GM18909 (cell line): ENCODE data around the gene HAGHL.
"Not testable (repeated sequence)": the region's sequence is repeated elsewhere in the genome, so short reads cannot be mapped to it uniquely, and the experiment has no call there.

Source experiments
- ATAC-seq: cut with Tn5 transposase; IDR thresholded peaks from one replicate; pipeline ENCODE4 v1.9.1; 2021; ENCODE audit warnings: mild to moderate bottlenecking; ENCODE audit not compliant: unreplicated experiment, poor library complexity

The HAGHL gene

GRCh38 chr16:686459-687260, 40.2 kb upstream of the HAGHL start:
- no peak for ATAC-seq

GRCh38 chr16:687499-687898, 39.4 kb upstream of the HAGHL start:
- ATAC-seq = no peak

- ATAC-seq = no peak
Observed at GRCh38 chr16:689175-689897, 37.6 kb upstream of the HAGHL start.

GRCh38 chr16:691242-691641, 35.7 kb upstream of the HAGHL start:
- not testable (repeated sequence) for ATAC-seq

- ATAC-seq = no peak
Observed at GRCh38 chr16:692356-693108, 34.4 kb upstream of the HAGHL start.

GRCh38 chr16:693364-693763, 33.5 kb upstream of the HAGHL start:
- ATAC-seq = no peak

GRCh38 chr16:693766-694165, 33.1 kb upstream of the HAGHL start:
- ATAC-seq = no peak

GRCh38 chr16:694187-694862, 32.6 kb upstream of the HAGHL start:
- ATAC-seq = no peak

- ATAC-seq = no peak
Observed at GRCh38 chr16:694863-695354, 32.0 kb upstream of the HAGHL start.

- no peak for ATAC-seq
Observed at GRCh38 chr16:695355-696089, 31.4 kb upstream of the HAGHL start.

GRCh38 chr16:698911-699671, 27.8 kb upstream of the HAGHL start:
- no peak for ATAC-seq

- no peak for ATAC-seq
Observed at GRCh38 chr16:700684-701584, 26.0 kb upstream of the HAGHL start.

GRCh38 chr16:702341-702740, 24.6 kb upstream of the HAGHL start:
- no peak for ATAC-seq

- no peak for ATAC-seq
Observed at GRCh38 chr16:703406-703805, 23.5 kb upstream of the HAGHL start.

GRCh38 chr16:704047-704446, 22.9 kb upstream of the HAGHL start:
- no peak for ATAC-seq

- ATAC-seq = no peak
Observed at GRCh38 chr16:704552-705380, 22.1 kb upstream of the HAGHL start.
